ENCODE data around the gene USP31. TPM values are rescaled to one million over a fixed set of nuclear protein-coding genes. Genes with fewer than 3 reads are reported as not detected.

USP31 gene, protein sequence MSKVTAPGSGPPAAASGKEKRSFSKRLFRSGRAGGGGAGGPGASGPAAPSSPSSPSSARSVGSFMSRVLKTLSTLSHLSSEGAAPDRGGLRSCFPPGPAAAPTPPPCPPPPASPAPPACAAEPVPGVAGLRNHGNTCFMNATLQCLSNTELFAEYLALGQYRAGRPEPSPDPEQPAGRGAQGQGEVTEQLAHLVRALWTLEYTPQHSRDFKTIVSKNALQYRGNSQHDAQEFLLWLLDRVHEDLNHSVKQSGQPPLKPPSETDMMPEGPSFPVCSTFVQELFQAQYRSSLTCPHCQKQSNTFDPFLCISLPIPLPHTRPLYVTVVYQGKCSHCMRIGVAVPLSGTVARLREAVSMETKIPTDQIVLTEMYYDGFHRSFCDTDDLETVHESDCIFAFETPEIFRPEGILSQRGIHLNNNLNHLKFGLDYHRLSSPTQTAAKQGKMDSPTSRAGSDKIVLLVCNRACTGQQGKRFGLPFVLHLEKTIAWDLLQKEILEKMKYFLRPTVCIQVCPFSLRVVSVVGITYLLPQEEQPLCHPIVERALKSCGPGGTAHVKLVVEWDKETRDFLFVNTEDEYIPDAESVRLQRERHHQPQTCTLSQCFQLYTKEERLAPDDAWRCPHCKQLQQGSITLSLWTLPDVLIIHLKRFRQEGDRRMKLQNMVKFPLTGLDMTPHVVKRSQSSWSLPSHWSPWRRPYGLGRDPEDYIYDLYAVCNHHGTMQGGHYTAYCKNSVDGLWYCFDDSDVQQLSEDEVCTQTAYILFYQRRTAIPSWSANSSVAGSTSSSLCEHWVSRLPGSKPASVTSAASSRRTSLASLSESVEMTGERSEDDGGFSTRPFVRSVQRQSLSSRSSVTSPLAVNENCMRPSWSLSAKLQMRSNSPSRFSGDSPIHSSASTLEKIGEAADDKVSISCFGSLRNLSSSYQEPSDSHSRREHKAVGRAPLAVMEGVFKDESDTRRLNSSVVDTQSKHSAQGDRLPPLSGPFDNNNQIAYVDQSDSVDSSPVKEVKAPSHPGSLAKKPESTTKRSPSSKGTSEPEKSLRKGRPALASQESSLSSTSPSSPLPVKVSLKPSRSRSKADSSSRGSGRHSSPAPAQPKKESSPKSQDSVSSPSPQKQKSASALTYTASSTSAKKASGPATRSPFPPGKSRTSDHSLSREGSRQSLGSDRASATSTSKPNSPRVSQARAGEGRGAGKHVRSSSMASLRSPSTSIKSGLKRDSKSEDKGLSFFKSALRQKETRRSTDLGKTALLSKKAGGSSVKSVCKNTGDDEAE (N-terminal part only)
- polyA plus RNA-seq: 4.5 TPM
- long read RNA-seq, donor 1: 0 reads
- long read RNA-seq, donor 2, partial matches to known transcripts: 0 of 1 reads
- long read RNA-seq, donor 2, other reads (novel, unspliced or antisense): 0 of 1 reads
- long read RNA-seq, donor 3: 0 reads
- long read RNA-seq, donor 4: 0 reads
- long read RNA-seq, donor 5, full-length matches to known transcripts: 2 of 2 reads
- long read RNA-seq, donor 5, partial matches to known transcripts: 0 of 2 reads
- long read RNA-seq, donor 5, other reads (novel, unspliced or antisense): 0 of 2 reads
- long read RNA-seq, donor 6: 0 reads
- long read RNA-seq, donor 7: 0 reads
- long read RNA-seq, donor 8, partial matches to known transcripts: 0 of 1 reads
- long read RNA-seq, donor 8, other reads (novel, unspliced or antisense): 0 of 1 reads
- long read RNA-seq, donor 9: 0 reads
- long read RNA-seq, donor 10: 0 reads
- long read RNA-seq, donor 11: 0 reads

DNA sequence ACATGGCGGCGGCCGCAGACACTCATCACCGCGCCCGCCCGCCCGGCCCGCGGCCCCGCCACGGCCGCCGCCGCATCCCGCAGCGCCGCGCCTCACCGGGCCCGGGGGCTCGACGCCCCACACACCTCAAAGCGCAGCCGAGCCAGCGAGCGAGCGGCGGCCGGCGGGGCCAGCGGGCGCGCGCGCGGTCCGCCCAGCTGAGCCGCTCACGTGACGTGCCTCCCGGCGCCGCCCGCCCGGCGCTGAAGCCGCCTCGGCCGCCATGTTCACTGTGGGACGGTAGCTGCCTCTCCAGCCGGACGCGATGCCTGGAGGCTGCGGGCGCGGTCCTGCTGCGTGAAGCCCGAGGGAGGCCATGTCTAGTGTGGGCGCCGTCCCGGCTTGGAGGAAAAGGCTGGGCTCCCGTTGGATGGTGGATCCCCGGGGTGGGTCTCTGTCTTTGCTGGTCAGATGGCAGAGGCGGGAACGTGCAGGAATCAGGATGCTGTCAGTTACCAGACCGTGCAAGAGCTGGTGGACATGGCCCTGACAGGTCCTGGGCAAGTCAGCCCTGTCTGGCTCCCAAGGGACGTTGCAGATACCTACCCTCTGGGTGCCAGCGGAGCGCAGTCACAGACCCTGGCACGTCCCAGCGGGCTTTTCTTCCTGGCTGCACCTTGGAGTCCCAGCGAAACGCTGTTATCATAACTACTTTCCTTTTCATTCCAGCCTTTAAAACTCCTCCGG, at the start of gene USP31:
Gene USP31, minus strand, starts transcription at position 186 of the 726 bp plus-strand sequence. Its CDS starts 182 bp downstream, at position 4.
- DNase-seq: peak; percentile 94 to 97
- Histone ChIP-seq H3K9me3 (ENCODE audit: control insufficient read depth, low read depth, low read length) (no peaks in the 10 kb centered on the region), H3K27me3 (ENCODE audit: control insufficient read depth, insufficient read depth, low read length) (peaks cover 7% of the 10 kb centered on the region), H3K4me3 (ENCODE audit: low read length) (peak within 1 kb of the TSS; percentile 50), H3K4me1 (ENCODE audit: control insufficient read depth, insufficient read depth, low read length) (no peaks in the 10 kb centered on the region), H3K36me3 (ENCODE audit: control insufficient read depth, insufficient read depth, low read length) (no peaks in the 10 kb centered on the region), H3K27ac (ENCODE audit: low read length) (no peak within 1 kb of the TSS)
- 8% methylated on average over 3 of the region's 75 CpGs for WGBS (ENCODE audit: insufficient coverage, low lambda C conversion rate)

DNA sequence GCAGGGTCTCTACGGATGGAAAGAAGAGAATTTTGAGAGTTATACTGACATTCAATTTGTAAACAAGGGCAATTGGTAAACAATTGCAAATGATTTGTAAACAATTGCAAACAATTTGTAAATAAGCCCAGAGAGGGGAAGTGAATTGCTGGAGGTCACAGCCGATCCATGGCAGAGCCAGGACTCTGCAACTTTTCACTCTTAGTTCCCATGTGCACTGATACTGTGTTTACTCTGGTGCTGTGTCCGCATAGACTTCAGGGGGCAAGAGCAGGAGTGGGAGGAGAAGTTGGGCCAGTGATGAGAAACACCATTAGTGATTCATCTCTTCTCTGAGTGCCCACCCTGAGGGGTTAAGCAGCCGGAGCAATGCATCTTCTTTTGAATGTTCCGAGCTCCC, 47.3 kb upstream of the USP31 start:
- H3K36me3 ChIP-seq (ENCODE audit: control insufficient read depth, insufficient read depth, low read length): no peaks in the 10 kb centered on the region
- H3K4me1 ChIP-seq (ENCODE audit: control insufficient read depth, insufficient read depth, low read length): no peaks in the 10 kb centered on the region
- WGBS (ENCODE audit: insufficient coverage, low lambda C conversion rate): no CpG with 5 or more reads among the region's 5 CpGs
- no peak overlapping the region for H3K27ac ChIP-seq (ENCODE audit: low read length)
- H3K27me3 ChIP-seq (ENCODE audit: control insufficient read depth, insufficient read depth, low read length): peaks cover 10% of the 10 kb centered on the region
- H3K4me3 ChIP-seq (ENCODE audit: low read length): no peak overlapping the region
- no peaks in the 10 kb centered on the region for H3K9me3 ChIP-seq (ENCODE audit: control insufficient read depth, low read depth, low read length)
- DNase-seq: no peak

DNA sequence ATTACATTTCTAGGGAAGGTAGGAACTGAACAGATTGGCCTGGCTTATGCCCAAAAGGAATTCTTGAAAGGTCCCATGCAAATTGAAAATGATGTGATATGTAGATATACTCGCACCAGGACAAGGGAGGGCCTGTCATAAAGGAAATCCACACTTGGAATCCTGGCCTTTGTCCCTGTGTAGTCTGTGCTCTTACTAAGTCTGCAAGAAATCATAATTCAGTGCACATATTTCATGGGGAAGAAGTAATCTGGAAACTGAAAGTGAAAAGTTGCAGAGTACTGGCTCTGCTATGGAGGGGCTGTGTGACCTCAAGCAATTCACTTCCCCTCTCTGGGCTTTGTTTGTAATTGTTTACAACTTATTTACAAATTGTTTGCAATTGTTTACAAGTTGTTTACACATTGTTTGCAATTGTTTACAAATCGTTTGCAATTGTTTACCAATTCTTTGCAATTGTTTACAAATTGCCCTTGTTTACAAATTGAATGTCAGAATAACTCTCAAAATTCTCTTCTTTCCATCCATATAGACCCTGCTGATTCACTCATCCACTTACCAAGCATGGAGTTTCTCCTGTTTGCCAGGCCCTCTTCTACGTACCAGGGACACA, 46.2 kb upstream of the USP31 start:
- 0% methylated on average over 1 of the region's 3 CpGs for WGBS (ENCODE audit: insufficient coverage, low lambda C conversion rate)
- Histone ChIP-seq H3K36me3 (ENCODE audit: control insufficient read depth, insufficient read depth, low read length) (no peaks in the 10 kb centered on the region), H3K27me3 (ENCODE audit: control insufficient read depth, insufficient read depth, low read length) (peaks cover 7% of the 10 kb centered on the region), H3K4me1 (ENCODE audit: control insufficient read depth, insufficient read depth, low read length) (no peaks in the 10 kb centered on the region), H3K9me3 (ENCODE audit: control insufficient read depth, low read depth, low read length) (no peaks in the 10 kb centered on the region), H3K27ac (ENCODE audit: low read length) (no peak overlapping the region), H3K4me3 (ENCODE audit: low read length) (no peak overlapping the region)
- DNase-seq: peak in 1 of 2 donors; percentile 28

DNA sequence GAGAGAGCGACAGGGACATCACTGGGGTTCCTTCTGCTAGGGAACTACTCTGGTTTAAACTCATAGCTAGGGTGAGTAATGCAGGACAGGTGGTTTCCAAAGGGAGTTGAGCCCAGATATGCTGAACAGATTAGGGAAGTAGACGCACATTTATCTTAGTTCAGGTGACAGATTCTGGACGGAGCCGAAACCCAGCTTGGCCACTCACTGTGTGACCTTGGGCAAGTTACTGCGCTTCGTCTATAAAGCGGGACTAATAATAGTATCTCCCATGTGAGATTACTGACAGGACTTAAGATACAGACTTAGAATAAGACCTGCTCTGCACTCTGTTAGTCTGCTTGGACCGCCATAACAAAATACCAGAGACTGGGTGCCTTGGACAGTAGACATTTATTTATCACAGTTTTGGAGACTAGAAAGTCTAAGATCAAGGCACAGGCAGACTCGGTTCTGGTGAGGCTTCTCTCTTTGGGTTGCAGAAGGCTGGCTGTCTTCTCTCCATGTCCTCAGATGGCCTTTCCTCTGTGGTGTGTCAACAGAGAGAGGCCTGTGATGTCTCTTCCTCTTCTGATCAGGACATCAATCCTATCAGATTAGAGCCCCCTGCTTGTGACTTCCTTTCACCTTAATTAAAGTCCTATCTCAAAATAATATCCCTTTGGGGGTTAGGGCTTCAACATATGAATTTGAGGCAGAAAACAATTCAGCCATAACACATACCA, 45.4 kb upstream of the USP31 start:
- no CpG with 5 or more reads among the region's 9 CpGs for WGBS (ENCODE audit: insufficient coverage, low lambda C conversion rate)
- no peaks in the 10 kb centered on the region for H3K36me3 ChIP-seq (ENCODE audit: control insufficient read depth, insufficient read depth, low read length)
- DNase-seq: no peak
- no peaks in the 10 kb centered on the region for H3K4me1 ChIP-seq (ENCODE audit: control insufficient read depth, insufficient read depth, low read length)
- H3K9me3 ChIP-seq (ENCODE audit: control insufficient read depth, low read depth, low read length): no peaks in the 10 kb centered on the region
- H3K27me3 ChIP-seq (ENCODE audit: control insufficient read depth, insufficient read depth, low read length): peaks cover 4% of the 10 kb centered on the region
- no peak overlapping the region for H3K27ac ChIP-seq (ENCODE audit: low read length)
- H3K4me3 ChIP-seq (ENCODE audit: low read length): no peak overlapping the region

DNA sequence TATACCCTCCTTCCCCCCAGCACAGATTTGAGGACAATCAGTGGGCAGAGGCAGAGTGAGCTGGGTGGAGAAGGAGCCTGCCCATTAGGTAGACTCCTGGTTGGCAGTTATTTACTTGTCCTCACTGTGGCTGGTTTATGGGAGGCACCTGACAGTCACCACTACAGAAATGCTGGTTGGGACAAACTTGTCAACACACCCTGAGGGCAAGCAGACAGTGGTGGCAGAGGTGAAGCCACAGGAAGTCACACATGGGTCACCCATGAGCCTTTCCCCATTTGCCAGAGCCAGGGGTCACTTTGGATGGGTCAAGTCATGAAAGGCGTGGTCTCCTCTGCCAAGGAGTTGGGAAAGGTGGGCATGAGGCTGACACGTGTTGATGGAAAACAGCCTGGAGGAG, 39.7 kb upstream of the USP31 start:
- no peaks in the 10 kb centered on the region for H3K4me1 ChIP-seq (ENCODE audit: control insufficient read depth, insufficient read depth, low read length)
- WGBS (ENCODE audit: insufficient coverage, low lambda C conversion rate): no CpG with 5 or more reads among the region's 2 CpGs
- no peak for DNase-seq
- H3K4me3 ChIP-seq (ENCODE audit: low read length): no peak overlapping the region
- H3K36me3 ChIP-seq (ENCODE audit: control insufficient read depth, insufficient read depth, low read length): no peaks in the 10 kb centered on the region
- no peak overlapping the region for H3K27ac ChIP-seq (ENCODE audit: low read length)
- no peaks in the 10 kb centered on the region for H3K9me3 ChIP-seq (ENCODE audit: control insufficient read depth, low read depth, low read length)
- H3K27me3 ChIP-seq (ENCODE audit: control insufficient read depth, insufficient read depth, low read length): peaks cover 40% of the 10 kb centered on the region

DNA sequence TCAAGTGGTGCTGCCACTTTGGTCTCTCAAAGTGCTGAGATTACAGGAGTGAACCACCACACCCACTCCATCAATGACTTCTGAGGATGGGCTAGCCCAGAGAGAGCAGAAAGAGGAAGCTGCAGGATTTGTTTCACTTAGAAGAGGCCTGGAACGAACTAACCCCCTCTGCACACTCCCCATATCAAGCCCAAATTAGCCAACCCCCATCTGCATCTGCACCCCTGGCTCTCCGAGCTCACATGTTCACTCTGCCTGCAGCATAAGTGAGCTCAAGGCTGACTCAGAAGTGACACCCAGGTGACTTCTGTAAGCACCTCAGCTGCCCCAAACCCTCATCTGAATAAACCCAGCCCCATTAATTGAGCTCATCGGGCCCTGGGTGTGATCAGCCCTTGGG, 38.1 kb upstream of the USP31 start:
- no peak for DNase-seq
- no CpG with 5 or more reads among the region's 3 CpGs for WGBS (ENCODE audit: insufficient coverage, low lambda C conversion rate)
- H3K27me3 ChIP-seq (ENCODE audit: control insufficient read depth, insufficient read depth, low read length): peaks cover 54% of the 10 kb centered on the region
- peaks cover 3% of the 10 kb centered on the region for H3K4me1 ChIP-seq (ENCODE audit: control insufficient read depth, insufficient read depth, low read length)
- H3K27ac ChIP-seq (ENCODE audit: low read length): no peak overlapping the region
- no peaks in the 10 kb centered on the region for H3K9me3 ChIP-seq (ENCODE audit: control insufficient read depth, low read depth, low read length)
- H3K4me3 ChIP-seq (ENCODE audit: low read length): no peak overlapping the region
- no peaks in the 10 kb centered on the region for H3K36me3 ChIP-seq (ENCODE audit: control insufficient read depth, insufficient read depth, low read length)

DNA sequence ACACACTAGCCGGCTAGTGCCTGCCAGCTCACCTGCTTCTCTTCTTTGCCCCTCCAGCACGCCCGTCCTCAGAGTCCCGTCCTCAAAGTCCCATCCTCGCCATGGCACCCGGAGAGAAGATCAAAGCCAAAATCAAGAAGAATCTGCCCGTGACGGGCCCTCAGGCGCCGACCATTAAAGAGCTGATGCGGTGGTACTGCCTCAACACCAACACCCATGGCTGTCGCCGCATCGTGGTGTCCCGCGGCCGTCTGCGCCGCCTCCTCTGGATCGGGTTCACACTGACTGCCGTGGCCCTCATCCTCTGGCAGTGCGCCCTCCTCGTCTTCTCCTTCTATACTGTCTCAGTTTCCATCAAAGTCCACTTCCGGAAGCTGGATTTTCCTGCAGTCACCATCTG, 36.9 kb upstream of the USP31 start:
- Histone ChIP-seq H3K4me3 (ENCODE audit: low read length) (no peak overlapping the region), H3K36me3 (ENCODE audit: control insufficient read depth, insufficient read depth, low read length) (no peaks in the 10 kb centered on the region), H3K9me3 (ENCODE audit: control insufficient read depth, low read depth, low read length) (no peaks in the 10 kb centered on the region), H3K4me1 (ENCODE audit: control insufficient read depth, insufficient read depth, low read length) (peaks cover 5% of the 10 kb centered on the region), H3K27ac (ENCODE audit: low read length) (no peak overlapping the region), H3K27me3 (ENCODE audit: control insufficient read depth, insufficient read depth, low read length) (peaks cover 63% of the 10 kb centered on the region)
- no CpG with 5 or more reads among the region's 24 CpGs for WGBS (ENCODE audit: insufficient coverage, low lambda C conversion rate)
- DNase-seq: no peak

DNA sequence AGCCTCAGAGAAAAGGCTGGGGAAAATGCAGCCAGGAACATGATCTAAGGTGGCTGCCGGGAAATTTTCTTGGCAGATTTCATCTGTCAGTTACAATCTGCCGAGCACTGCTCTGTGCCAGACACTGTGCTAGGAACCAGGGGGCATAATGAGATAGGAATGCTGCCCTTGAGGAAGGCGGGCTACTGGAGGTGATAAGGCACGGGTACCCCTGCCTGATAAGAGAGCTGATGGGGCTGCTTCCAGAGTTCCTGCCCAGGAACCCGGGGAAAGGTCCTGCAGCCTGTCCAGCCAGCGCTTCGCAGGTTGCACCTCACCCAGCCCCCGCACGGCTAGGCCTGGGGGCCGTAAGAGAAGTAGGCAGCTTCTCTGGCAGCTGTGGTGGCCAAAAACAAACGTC, 36.4 kb upstream of the USP31 start:
- WGBS (ENCODE audit: insufficient coverage, low lambda C conversion rate): 50% methylated on average over 4 of the region's 11 CpGs
- Histone ChIP-seq H3K27ac (ENCODE audit: low read length) (no peak overlapping the region), H3K27me3 (ENCODE audit: control insufficient read depth, insufficient read depth, low read length) (peaks cover 66% of the 10 kb centered on the region), H3K36me3 (ENCODE audit: control insufficient read depth, insufficient read depth, low read length) (no peaks in the 10 kb centered on the region), H3K4me1 (ENCODE audit: control insufficient read depth, insufficient read depth, low read length) (peaks cover 5% of the 10 kb centered on the region), H3K9me3 (ENCODE audit: control insufficient read depth, low read depth, low read length) (no peaks in the 10 kb centered on the region), H3K4me3 (ENCODE audit: low read length) (no peak overlapping the region)
- DNase-seq: no peak

All from large intestine (tissue), 12 donors.